Thoracic aorta (tissue), 2 donors: Measurements from ENCODE around the gene GORASP1. TPM values are rescaled to one million over a fixed set of nuclear protein-coding genes. Genes with fewer than 3 reads are reported as not detected.

Experiments
- ATAC-seq: fragments of 150-250 bp; one replicate; pipeline ENCODE4 v1.8.0; 2017; ENCODE audit warnings: low read depth; ENCODE audit not compliant: insufficient number of reproducible peaks, low FRiP score
- DNase-seq: peaks from one replicate; pipeline ENCODE4 v3.0.0-alpha.2; 2020; ENCODE audit warnings: low spot score
- H3K27ac ChIP-seq, 2 donors: fragments of 200-600 bp; sonication (generic); 1 replicate in 1 of 2; 2 replicates in 1 of 2; pipeline ENCODE4 v1.5.1; 2016; ENCODE audit warnings: mild to moderate bottlenecking in 2 of 2, moderate library complexity in 2 of 2
- H3K27me3 ChIP-seq: fragments of 200-600 bp; sonication (generic); replicated peaks from 2 replicates; pipeline ENCODE4 v1.6.0; 2016; ENCODE audit warnings: mild to moderate bottlenecking; ENCODE audit not compliant: insufficient read depth
- H3K36me3 ChIP-seq: fragments of 200-600 bp; sonication (generic); one replicate; pipeline ENCODE4 v1.5.1; 2016
- H3K4me1 ChIP-seq, 2 donors: fragments of 200-600 bp; sonication (generic); 1 replicate in 1 of 2; 2 replicates in 1 of 2; pipeline versions ENCODE4 v1.5.1 to v1.6.0; 2016; ENCODE audit warnings: low read depth in 2 of 2, mild to moderate bottlenecking in 1 of 2; ENCODE audit not compliant: control insufficient read depth in 1 of 2
- H3K4me3 ChIP-seq: fragments of 200-600 bp; sonication (generic); 2 replicates; pipeline ENCODE4 v1.5.1; 2016; ENCODE audit warnings: mild to moderate bottlenecking
- H3K9me3 ChIP-seq: fragments of 200-600 bp; sonication (generic); 2 replicates; pipeline ENCODE4 v1.5.1; 2016
- total RNA-seq, 2 donors: library from RNA; depleted of rRNA; stranded (reverse); fragments of >200 nt; gene quantifications; one replicate each; pipeline versions ENCODE4 v1.1.0 to v1.2.3, GENCODE V29; 2016
- TF ChIP-seq, protein P1 (sequence below): fragments of 200-600 bp; sonication (generic); IDR thresholded peaks from one replicate; pipeline ENCODE4 v1.5.1; 2019; ENCODE audit warnings: antibody characterized with exemption

Gene GORASP1
- total RNA-seq, 2 donors from 2014 or later, result 59.3 to 84.6 TPM

DNA sequence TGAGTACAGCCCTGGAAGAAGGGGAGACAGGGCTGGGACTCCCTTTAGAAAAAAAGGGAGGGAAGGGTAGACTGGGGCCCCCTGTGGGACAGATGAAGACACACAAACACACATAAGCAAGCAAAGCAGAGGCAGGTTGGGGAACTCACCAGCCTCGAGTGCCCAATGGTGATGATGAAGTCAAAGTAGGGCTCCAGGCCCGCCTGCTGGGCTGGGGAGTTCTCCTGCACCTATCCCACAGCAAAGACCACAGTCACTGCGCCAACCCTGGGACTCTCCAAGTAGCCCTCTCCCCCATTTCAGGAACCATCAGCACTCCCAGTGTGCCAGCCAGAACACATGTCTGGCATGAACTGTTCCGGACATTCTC is 4.1 kb downstream of the GORASP1 start:
- Histone ChIP-seq H3K9me3 (no peaks in the 10 kb centered on the region), H3K27me3 (no peaks in the 10 kb centered on the region), H3K4me1 (peaks cover 14 to 47% of the 10 kb centered on the region in 2 donors), H3K27ac (no peak overlapping the region), H3K36me3 (peaks cover 19% of the 10 kb centered on the region), H3K4me3 (no peak overlapping the region)
- DNase-seq (no peak), ATAC-seq (no peak)
- TF ChIP-seq, protein P1, sequence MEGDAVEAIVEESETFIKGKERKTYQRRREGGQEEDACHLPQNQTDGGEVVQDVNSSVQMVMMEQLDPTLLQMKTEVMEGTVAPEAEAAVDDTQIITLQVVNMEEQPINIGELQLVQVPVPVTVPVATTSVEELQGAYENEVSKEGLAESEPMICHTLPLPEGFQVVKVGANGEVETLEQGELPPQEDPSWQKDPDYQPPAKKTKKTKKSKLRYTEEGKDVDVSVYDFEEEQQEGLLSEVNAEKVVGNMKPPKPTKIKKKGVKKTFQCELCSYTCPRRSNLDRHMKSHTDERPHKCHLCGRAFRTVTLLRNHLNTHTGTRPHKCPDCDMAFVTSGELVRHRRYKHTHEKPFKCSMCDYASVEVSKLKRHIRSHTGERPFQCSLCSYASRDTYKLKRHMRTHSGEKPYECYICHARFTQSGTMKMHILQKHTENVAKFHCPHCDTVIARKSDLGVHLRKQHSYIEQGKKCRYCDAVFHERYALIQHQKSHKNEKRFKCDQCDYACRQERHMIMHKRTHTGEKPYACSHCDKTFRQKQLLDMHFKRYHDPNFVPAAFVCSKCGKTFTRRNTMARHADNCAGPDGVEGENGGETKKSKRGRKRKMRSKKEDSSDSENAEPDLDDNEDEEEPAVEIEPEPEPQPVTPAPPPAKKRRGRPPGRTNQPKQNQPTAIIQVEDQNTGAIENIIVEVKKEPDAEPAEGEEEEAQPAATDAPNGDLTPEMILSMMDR, result no peak

DNA sequence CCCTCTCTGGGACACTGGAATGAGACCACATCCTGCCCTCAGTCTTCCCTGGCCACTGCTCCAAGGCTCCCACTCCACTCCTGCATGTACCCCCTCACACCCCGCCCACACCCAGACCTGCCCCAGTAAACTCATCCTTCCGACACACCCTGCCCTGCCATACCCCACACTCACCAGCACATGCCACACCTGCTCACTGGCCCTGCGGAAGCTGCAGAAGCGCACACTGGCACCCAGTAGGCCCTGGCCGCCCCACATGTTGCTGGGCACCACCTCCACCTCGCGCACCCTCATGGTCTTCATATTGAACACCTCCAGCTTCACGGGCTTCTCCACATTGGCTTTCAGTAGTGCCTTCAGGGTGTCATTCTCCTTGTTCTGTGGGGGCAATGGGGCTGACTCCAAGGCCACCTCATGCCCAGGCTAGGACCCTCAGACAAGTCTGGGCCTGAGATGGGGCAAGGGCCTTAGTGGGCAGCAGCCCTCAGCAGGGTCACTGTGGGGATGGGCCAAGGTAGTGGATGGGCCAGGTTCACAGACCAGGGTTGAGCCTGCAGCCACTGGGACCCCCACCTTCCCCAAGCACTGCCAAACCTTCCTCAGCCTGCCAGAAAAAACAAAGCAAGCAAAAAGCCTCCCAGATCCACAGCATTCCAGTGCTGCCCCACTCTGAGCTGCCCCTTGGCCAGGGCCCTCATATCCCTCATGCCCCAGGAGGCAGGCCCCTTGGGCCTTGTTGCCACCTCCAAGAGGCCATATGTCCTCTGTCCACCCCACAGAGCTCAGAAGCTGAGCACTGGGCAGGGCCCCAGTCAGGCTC is 4.7 kb downstream of the GORASP1 start:
- TF ChIP-seq, protein P1, result no peak
- peaks cover 14 to 41% of the 10 kb centered on the region in 2 donors for H3K4me1 ChIP-seq
- DNase-seq, result no peak
- no peaks in the 10 kb centered on the region for H3K27me3 ChIP-seq
- no peak overlapping the region for H3K27ac ChIP-seq
- no peak overlapping the region for H3K4me3 ChIP-seq
- H3K9me3 ChIP-seq, result no peaks in the 10 kb centered on the region
- no peak for ATAC-seq
- H3K36me3 ChIP-seq, result peaks cover 24% of the 10 kb centered on the region

DNA sequence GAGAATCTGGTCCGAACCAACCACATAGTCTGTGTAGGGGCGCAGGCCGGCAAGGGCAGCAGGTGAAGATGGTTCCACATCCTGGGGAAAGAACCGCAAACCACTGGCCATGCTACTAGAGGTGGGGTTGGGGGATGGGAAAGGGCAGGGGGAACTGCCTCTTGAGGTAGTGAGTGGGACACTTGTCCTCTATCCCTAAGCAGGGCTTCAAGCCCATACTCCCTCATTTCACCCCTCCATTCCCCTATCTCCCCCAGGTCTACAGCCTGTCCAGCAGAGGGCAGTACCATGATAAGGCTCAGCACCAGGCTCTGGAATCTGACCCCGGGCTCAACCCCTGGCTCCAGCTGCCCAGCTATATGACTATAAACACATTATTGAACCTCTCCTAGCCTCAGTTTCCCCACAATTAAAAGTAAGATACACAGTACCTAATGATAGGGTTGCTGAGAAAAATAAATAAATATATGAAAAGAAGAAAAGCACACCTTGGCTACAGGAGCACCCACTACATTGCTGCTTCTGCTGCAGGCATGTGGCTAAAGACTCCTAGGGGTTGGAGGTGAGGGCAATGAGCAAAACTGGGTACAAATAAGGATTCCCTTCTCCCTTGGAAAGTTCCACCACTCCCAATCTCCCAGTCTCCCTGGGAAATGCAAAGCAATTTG is 6.3 kb downstream of the GORASP1 start:
- no peak for ATAC-seq
- Histone ChIP-seq H3K9me3 (no peaks in the 10 kb centered on the region), H3K27ac (no peak overlapping the region), H3K4me1 (peaks cover 13 to 38% of the 10 kb centered on the region in 2 donors), H3K36me3 (peaks cover 38% of the 10 kb centered on the region), H3K27me3 (no peaks in the 10 kb centered on the region), H3K4me3 (no peak overlapping the region)
- TF ChIP-seq, protein P1, result peak; percentile 50
- DNase-seq, result no peak

DNA sequence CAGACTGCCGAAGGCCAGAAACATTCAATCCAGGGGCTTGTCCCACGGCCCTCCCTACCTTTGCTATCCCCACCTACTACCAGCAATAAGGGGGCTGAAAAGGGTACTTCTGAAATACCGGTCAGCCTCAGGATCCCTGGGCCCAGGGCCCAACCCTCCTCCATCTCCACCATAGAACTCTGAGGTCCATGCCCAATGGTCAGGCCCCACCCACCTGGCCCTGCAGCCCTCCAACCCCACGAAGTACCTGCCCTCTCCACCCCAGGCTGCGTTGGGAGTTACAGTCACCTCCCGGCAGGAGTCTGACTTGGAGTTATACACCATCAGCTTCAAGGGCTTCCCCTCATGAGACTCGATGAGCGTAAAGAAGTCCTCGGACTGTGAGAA is 6.9 kb downstream of the GORASP1 start:
- H3K27me3 ChIP-seq, result no peaks in the 10 kb centered on the region
- no peak overlapping the region for H3K4me3 ChIP-seq
- peaks cover 44% of the 10 kb centered on the region for H3K36me3 ChIP-seq
- TF ChIP-seq, protein P1, result no peak
- H3K4me1 ChIP-seq, result peaks cover 6 to 32% of the 10 kb centered on the region in 2 donors
- no peak for DNase-seq
- no peaks in the 10 kb centered on the region for H3K9me3 ChIP-seq
- ATAC-seq, result no peak
- no peak overlapping the region for H3K27ac ChIP-seq

DNA sequence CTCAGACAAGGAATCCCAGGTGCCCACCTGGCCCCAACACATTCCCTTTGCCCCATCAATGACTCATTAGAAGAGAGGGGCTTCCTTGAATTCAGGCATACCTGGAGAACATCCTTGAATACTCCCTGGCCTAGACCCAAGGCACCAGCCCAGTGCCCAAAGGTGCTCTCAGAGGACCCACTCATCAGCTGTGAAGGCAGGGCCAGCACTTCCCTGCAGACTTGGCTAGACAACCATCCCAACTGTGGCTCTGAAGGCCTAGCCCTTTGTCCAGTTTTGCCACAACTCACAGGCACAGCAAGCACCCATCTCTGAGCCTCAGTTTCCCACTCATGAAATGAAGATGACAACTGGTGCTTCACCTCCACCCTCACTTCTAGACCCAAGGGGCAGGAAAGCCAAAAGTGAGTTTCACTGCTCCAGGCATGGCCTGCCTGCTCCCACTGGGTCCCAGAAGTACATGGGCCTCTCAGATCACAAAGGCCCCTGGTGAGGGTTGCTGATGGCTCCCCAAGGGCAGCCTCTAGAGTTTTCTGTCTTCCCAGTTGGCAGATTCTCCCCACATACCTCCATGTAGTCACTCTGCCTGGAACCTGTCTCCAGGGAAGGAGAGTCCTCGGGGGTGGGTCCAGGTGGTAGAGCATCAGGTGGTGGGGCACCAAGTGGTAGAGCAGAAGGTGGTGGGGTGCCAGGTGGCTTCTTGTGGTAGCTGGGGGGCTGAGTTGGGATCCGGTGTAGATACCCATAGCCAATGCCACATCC is 7.5 kb downstream of the GORASP1 start:
- TF ChIP-seq, protein P1, result no peak

More for the DNA sequence above, 7.5 kb downstream of the GORASP1 start:
- Histone ChIP-seq H3K36me3 (peaks cover 50% of the 10 kb centered on the region), H3K27me3 (no peaks in the 10 kb centered on the region), H3K4me1 (peaks cover 3 to 26% of the 10 kb centered on the region in 2 donors), H3K27ac (no peak overlapping the region), H3K9me3 (no peaks in the 10 kb centered on the region), H3K4me3 (no peak overlapping the region)
- DNase-seq (no peak), ATAC-seq (no peak)
